ENCODE measurements around the gene AUNIP.

The AUNIP gene

GRCh38 chr1:25863486-25864262, 4.4 kb upstream of the AUNIP start:
- ATAC-seq (ENCODE audit: insufficient read depth, low read depth) = no peak
- H3K4me1 ChIP-seq (ENCODE audit: insufficient read depth, low read length) = peaks cover 13% of the 10 kb centered on the region
- no peak overlapping the region for H3K4me3 ChIP-seq (ENCODE audit: low read depth in 1 of 2, low read length in 2 of 2)
- H4K20me1 ChIP-seq (ENCODE audit: insufficient read depth, low read length) = no peaks in the 10 kb centered on the region
- no peak overlapping the region for H3K4me2 ChIP-seq (ENCODE audit: insufficient read depth, low read length)
- H3K79me2 ChIP-seq (ENCODE audit: insufficient read depth, low read length) = peaks cover 12% of the 10 kb centered on the region
- no peak overlapping the region for H3K9ac ChIP-seq (ENCODE audit: low read depth, low read length)
- TF ChIP-seq CTCF (IDR thresholded peaks at IDR 0.05; ENCODE audit: borderline replicate concordance, extremely low read depth, low read length, poor library complexity, severe bottlenecking) (no peak), EZH2 (IDR thresholded peaks at IDR 0.05; ENCODE audit: borderline replicate concordance, low read depth, low read length, severe bottlenecking) (no peak)
- H3K27me3 ChIP-seq (ENCODE audit: insufficient read depth, low read length, poor library complexity) = no peaks in the 10 kb centered on the region
- no peak for DNase-seq
- H2AFZ ChIP-seq (ENCODE audit: low read depth, low read length) = no peak overlapping the region
- H3K27ac ChIP-seq (ENCODE audit: low read length) = no peak overlapping the region
- no peaks in the 10 kb centered on the region for H3K36me3 ChIP-seq (ENCODE audit: insufficient read depth, low read length)
- no peaks in the 10 kb centered on the region for H3K9me3 ChIP-seq (ENCODE audit: insufficient read depth, low read length, severe bottlenecking)

DNA sequence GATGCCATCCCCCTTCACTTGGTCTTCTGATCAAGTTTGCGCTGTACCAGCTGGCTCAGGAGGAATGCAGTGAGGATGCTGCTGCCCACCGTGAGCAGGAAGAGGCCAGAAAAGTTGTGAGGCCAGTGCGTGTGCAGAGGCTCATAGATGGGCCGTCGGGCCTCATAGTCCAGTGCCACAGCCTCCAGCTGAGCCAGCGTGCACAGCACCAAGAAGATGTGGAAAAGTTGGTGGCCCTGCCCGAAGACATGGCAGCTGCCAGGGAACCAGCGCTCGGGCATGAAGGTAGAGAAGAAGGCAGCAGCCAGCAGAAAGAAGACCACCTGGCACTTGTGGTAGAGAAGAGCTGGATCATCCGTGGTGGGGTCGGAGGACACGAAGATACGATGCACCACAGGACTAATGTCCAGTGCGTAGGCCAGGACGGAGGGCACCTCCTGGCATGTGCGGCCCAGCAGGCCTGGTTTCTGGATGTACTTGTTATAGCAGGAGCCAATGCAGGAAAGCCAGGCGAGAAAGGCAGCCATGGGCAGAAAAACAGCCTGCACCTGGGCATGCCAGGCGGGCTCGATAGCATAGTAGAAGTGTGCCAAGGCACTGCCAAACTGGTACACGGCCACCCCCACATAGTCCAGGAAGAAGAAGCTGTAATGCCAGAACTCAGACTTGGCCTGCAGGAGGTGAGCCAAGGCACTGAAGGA, 3.7 kb upstream of the AUNIP start:
- no peak for DNase-seq
- H3K36me3 ChIP-seq (ENCODE audit: insufficient read depth, low read length) = no peaks in the 10 kb centered on the region
- peaks cover 19% of the 10 kb centered on the region for H3K79me2 ChIP-seq (ENCODE audit: insufficient read depth, low read length)
- peaks cover 20% of the 10 kb centered on the region for H3K4me1 ChIP-seq (ENCODE audit: insufficient read depth, low read length)
- TF ChIP-seq CTCF (IDR thresholded peaks at IDR 0.05; ENCODE audit: borderline replicate concordance, extremely low read depth, low read length, poor library complexity, severe bottlenecking) (no peak), EZH2 (IDR thresholded peaks at IDR 0.05; ENCODE audit: borderline replicate concordance, low read depth, low read length, severe bottlenecking) (no peak)
- no peak overlapping the region for H3K4me2 ChIP-seq (ENCODE audit: insufficient read depth, low read length)
- H3K9me3 ChIP-seq (ENCODE audit: insufficient read depth, low read length, severe bottlenecking) = no peaks in the 10 kb centered on the region
- no peak overlapping the region for H3K27ac ChIP-seq (ENCODE audit: low read length)
- no peak overlapping the region for H3K4me3 ChIP-seq (ENCODE audit: low read depth in 1 of 2, low read length in 2 of 2)
- no peaks in the 10 kb centered on the region for H3K27me3 ChIP-seq (ENCODE audit: insufficient read depth, low read length, poor library complexity)
- H2AFZ ChIP-seq (ENCODE audit: low read depth, low read length) = no peak overlapping the region
- H4K20me1 ChIP-seq (ENCODE audit: insufficient read depth, low read length) = 0 out of 2 replicates have a peak, but pooled peaks cover 3% of the 10 kb centered on the region
- H3K9ac ChIP-seq (ENCODE audit: low read depth, low read length) = no peak overlapping the region
- ATAC-seq (ENCODE audit: insufficient read depth, low read depth) = no peak

DNA sequence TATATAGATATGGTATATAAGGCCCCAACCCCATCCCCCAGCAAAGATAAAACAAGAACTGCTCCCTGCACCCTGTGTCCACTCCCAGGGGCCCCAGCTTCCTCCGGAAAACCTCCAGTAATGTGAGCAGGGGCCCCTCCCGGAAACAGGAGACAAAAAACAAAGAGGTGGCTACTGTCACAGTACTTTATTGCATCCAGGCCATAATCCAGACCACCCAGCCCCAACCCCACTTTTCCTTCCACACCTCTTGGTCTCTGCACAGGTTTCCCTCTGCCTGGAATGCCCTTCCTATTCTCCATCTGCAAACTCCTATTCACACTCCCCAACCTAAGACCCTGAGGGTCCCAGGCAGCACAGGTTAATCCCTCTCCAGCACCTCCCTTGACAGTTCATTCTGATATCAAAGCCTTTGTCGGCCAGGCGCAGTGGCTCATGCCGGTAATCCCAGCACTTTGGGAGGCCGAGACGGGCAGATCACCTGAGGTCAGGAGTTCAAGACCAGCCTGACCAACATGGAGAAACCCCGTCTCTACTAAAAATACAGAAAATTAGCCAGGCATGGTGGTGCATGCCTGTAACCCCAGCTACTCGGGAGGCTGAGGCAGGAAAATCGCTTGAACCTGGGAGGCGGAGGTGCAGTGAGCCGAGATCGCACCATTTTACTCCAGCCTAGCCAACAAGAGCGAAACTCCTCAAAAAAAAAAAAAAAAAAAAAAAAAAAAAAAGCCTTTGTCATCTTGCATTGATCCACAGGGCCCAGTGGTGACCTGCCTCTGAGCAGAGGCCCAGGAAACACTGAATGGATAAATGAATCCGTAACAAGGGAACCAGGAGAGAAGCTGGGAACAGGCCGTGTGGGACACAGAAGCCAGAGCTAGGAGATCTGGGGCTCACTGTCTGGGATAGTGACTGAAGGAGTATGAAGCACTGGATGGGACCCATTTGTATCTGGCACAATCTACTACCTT, 2.3 kb upstream of the AUNIP start:
- H3K27ac ChIP-seq (ENCODE audit: low read length) = no peak overlapping the region
- H3K4me1 ChIP-seq (ENCODE audit: insufficient read depth, low read length) = peaks cover 29% of the 10 kb centered on the region
- no peak for ATAC-seq (ENCODE audit: insufficient read depth, low read depth)
- no peaks in the 10 kb centered on the region for H3K9me3 ChIP-seq (ENCODE audit: insufficient read depth, low read length, severe bottlenecking)
- H3K79me2 ChIP-seq (ENCODE audit: insufficient read depth, low read length) = peaks cover 32% of the 10 kb centered on the region
- H2AFZ ChIP-seq (ENCODE audit: low read depth, low read length) = no peak overlapping the region
- no peak for DNase-seq
- TF ChIP-seq CTCF (IDR thresholded peaks at IDR 0.05; ENCODE audit: borderline replicate concordance, extremely low read depth, low read length, poor library complexity, severe bottlenecking) (no peak), EZH2 (IDR thresholded peaks at IDR 0.05; ENCODE audit: borderline replicate concordance, low read depth, low read length, severe bottlenecking) (no peak)
- H3K4me2 ChIP-seq (ENCODE audit: insufficient read depth, low read length) = no peak overlapping the region
- no peak overlapping the region for H3K4me3 ChIP-seq (ENCODE audit: low read depth in 1 of 2, low read length in 2 of 2)
- no peak overlapping the region for H3K9ac ChIP-seq (ENCODE audit: low read depth, low read length)
- H3K27me3 ChIP-seq (ENCODE audit: insufficient read depth, low read length, poor library complexity) = no peaks in the 10 kb centered on the region
- no peaks in the 10 kb centered on the region for H3K36me3 ChIP-seq (ENCODE audit: insufficient read depth, low read length)
- 0 out of 2 replicates have a peak, but pooled peaks cover 3% of the 10 kb centered on the region for H4K20me1 ChIP-seq (ENCODE audit: insufficient read depth, low read length)
